ENCODE results near the gene ADAMTS7. TPM values are rescaled to one million over a fixed set of nuclear protein-coding genes. Genes with fewer than 3 reads are reported as not detected.

Gene ADAMTS7
- total RNA-seq (16.6 and 18.0 TPM in 2 replicates), polyA plus RNA-seq (0.07 and 0.10 TPM in 2 replicates), polyA minus RNA-seq (0.14 TPM in 1 of 2 replicates, not detected in the other)
- total RNA-seq (2013) = 0.12 TPM

GRCh38 chr15:78811124-78811824, at the start of gene ADAMTS7:
Gene ADAMTS7 (minus strand): TSS chr15:78811464. CDS start chr15:78811220, 244 bp downstream.
- no peak within 1 kb of the TSS for H3K27ac ChIP-seq (ENCODE audit: low read length in 2 of 2)
- Mint-ChIP-seq H3K4me3 (peak within 1 kb of the TSS; percentile 90), H3K27me3 (peaks cover 21% of the 10 kb centered on the region), H3K9me3 (ENCODE audit: insufficient read depth) (no peaks in the 10 kb centered on the region), H3K27ac (peak within 1 kb of the TSS; percentile 69), H3K4me1 (peaks cover 16% of the 10 kb centered on the region)
- H2AFZ ChIP-seq (ENCODE audit: insufficient read depth, low read depth, low read length, poor library complexity, severe bottlenecking) = peak within 1 kb of the TSS; percentile 81
- H4K20me1 ChIP-seq (ENCODE audit: control insufficient read depth, insufficient read depth, low read length, poor library complexity, severe bottlenecking) = no peaks in the 10 kb centered on the region
- H3K9ac ChIP-seq (ENCODE audit: low read length) = peak within 1 kb of the TSS; percentile 68
- WGBS (ENCODE audit: insufficient coverage) = 1% methylated on average over 73 of the region's 73 CpGs
- peak within 1 kb of the TSS; percentile 11 to 71 (median 52) for H3K4me3 ChIP-seq (ENCODE audit: control extremely low read depth in 1 of 5, extremely low read depth in 1 of 5, insufficient read depth in 1 of 5, low read depth in 2 of 5, low read length in 4 of 5)
- H3K79me2 ChIP-seq (ENCODE audit: control insufficient read depth, insufficient read depth, low read length) = no peaks in the 10 kb centered on the region
- intact Hi-C loops (cut with micrococcal nuclease) = loop anchor here (1.0 to 2.0 kb wide), 4 partner anchors 50 to 193 kb away; no protein-coding TSS in a partner anchor
- CTCF ChIA-PET = interaction anchor here (1.0 to 3.4 kb wide), 12 partner anchors 8 to 372 kb away, joined by 3 to 19 read pairs (median 4); no protein-coding TSS in a partner anchor
- peak within 1 kb of the TSS; percentile 96 for H3K4me2 ChIP-seq (replicated peaks; ENCODE audit: low read depth, low read length, poor library complexity, severe bottlenecking)
- peaks cover 15 to 21% of the 10 kb centered on the region in 2 donors for H3K4me1 ChIP-seq (ENCODE audit: control insufficient read depth in 2 of 2, insufficient read depth in 2 of 2, low read length in 2 of 2)
- POLR2A ChIA-PET = interaction anchor here (1.1 to 1.8 kb wide), 3 partner anchors 50 to 54 kb away, joined by 4 read pairs; no protein-coding TSS in a partner anchor
- H3K9me3 ChIP-seq (ENCODE audit: control extremely low read depth in 1 of 3, control insufficient read depth in 2 of 3, insufficient read depth in 1 of 3, low read length in 2 of 3) = peaks cover 0 to 29% (median 3%) of the 10 kb centered on the region in 3 donors
- H3K27me3 ChIP-seq (replicated peaks in 1 of 4; ENCODE audit: control extremely low read depth in 1 of 4, control insufficient read depth in 3 of 4, insufficient read depth in 4 of 4, low read length in 3 of 4) = peaks cover 0 to 43% (median 15%) of the 10 kb centered on the region in 4 experiments
- peak; percentile 62 for DNase-seq
- peak; percentile 92 for ATAC-seq (ENCODE audit: low read depth)
- TF ChIP-seq CTCF (IDR thresholded peaks at IDR 0.05) (peak; percentile 74), EZH2 (IDR thresholded peaks at IDR 0.05; ENCODE audit: borderline replicate concordance, insufficient read depth, low read depth, low read length, poor library complexity, severe bottlenecking) (no peak)
- no peaks in the 10 kb centered on the region for H3K36me3 ChIP-seq (replicated peaks in 1 of 2; ENCODE audit: control extremely low read depth in 1 of 2, control insufficient read depth in 1 of 2, extremely low read depth in 1 of 2, insufficient read depth in 2 of 2, low read length in 1 of 2)

All from B cell (primary cell).